ENCODE measurements around the gene CDH20. TPM values are rescaled to one million over a fixed set of nuclear protein-coding genes. Genes with fewer than 3 reads are reported as not detected.

Gene CDH20
- total RNA-seq: not detected in 2 replicates

DNA sequence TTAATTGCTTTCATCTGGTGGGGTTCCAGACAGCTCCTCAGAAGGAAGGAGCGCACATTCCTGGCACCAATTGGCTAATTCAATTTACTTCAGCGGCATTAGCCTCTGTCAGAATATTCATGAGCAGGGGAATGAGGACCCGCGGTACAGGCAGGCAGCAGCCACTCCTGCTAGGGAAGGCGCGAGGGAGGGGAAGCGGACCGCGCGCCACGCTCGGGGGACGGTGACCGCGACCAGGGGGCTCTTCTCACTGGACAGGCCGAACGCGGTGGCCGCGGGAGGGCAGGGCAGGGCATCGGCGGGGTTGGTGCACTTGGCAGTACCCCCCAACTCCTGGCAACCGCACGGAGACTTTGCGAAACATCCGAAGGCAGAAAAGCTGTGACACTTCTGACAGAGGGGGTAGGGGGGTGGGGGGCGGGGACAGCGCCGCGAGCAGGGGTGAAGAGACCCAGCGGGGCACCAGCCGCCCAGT, at the start of gene CDH20:
TSS of gene CDH20 (plus strand) at position 160 of the 475 bp plus-strand sequence.
- intact Hi-C loops (cut with micrococcal nuclease): no loop called here

DNA sequence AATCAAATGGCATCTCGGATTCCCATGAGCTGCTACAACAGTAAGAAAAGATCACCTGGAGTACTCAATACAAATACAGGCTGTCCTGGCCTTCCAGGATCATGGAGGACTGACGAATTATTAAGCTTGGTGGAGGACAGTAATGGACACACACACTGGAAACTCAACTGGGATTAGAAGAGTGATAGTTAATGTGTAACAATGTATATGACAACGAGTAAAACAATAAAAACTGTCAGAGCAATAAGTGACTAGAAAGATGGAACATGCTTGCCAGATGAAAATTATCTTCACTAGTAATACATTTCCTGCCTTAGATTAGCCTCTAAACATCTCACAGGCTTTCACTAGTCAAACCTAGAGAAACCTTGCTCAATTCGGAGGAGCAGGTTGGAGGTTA, 49.2 kb upstream of the CDH20 start:
- intact Hi-C loops (cut with micrococcal nuclease): no loop called here

DNA sequence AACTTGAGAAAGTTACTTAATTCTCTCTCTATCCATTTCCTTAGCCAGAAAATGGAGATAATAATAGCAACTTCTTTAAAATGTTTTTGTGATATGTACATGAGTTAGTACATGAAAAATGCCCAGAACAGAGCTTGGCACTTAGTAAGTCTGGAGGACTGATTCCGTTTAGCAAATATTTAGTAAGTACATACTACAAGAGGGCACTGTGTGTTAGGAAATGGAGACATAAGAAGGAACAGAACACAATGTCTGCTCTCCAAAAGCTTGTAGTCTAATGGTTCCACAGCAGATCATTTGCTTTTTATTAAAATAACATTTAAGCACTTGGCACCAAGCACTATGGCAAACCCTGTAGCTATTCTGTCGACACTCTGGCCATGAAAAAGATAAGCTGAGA, 47.5 kb upstream of the CDH20 start:
- intact Hi-C loops (cut with micrococcal nuclease): no loop called here

DNA sequence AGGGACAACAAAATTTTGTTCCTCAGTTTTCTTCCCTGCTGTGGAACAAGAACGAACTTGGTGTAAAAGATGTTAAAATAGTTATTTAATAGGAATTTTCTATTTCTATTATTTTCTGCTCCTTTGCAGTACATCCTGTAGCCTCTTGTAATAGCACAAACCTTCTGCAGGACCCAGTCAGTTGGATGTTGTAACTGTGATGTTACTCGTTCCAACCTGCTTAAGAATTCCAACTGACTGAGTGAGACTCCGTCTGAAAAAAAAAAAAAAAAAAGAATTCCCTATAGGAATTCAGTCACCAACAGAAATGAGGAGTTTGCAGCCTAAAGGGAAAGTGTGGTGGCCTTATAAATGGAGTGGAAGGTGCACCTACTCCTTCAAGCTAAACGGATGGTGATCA, 46.4 kb upstream of the CDH20 start:
- intact Hi-C loops (cut with micrococcal nuclease): no loop called here

DNA sequence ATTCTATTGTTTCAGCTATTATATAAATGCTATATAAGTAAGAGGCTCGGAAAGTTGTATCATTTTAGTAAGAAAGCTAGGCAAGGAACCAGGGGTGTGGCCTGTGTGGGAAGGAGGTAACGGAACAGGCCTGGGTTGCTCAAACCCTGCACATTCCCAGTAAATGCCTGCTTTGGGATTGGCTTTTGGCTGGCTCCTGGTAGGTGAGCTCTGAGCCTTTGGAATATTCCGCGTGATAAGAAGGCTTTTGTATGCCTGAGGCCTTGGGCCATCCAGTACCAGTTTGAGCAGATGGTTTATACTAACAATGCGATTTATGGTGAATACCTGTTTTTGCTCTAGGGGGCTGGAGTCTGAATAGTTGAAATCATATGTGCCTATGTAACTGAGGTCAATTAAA, 42.6 kb upstream of the CDH20 start:
- intact Hi-C loops (cut with micrococcal nuclease): no loop called here

DNA sequence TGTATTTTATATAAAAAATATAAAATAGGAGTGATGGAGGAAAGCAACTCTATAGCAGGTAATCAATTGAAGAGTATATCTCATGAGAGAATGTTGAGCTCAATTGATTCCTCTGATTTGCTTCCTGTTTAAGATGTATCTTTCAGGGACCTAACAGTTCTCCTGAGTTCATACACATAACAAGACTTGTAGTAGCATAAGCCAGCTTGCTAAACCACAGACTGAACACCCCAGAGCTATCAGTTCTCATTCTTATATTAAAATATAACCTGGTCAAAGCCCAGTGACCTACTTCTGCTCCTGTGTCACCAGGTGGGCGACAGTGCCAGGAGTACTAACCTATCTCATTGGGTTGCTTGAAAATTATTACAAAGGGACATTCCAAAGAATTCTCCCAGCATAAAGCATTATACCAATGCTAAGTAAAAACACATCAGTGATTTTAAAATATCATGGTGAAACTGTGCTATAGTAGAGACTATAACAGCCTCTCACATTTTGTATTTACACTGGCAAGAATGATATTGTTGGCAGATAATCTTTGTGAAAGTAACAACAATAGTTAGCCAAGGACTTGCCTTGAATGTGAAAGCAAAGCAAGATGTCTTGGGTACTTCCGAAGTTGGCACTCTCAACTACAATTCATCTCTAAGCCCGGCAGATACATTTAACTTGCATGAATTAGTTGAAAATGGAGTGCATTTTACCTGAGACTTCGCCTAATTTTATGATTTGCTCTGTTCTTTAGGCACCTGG, 40.8 kb upstream of the CDH20 start:
- intact Hi-C loops (cut with micrococcal nuclease): no loop called here

DNA sequence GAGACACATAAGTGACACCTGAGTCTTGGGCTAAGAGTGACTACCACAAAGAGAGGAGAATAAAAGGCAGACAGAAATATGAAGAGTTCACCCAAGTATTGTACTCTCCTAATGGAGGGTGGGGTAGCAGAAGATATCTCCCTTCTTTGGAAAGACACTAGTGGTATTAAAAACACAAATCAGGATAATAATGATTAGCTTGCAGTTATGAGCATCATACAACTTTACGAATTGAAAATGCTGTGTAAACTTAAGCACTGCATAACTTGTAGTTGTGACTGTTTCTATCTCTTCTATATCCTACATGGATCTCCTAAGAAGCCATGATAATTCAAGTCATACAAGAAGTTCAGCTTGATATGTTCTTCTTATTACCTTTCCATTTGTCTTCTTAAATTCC, 38.1 kb upstream of the CDH20 start:
- intact Hi-C loops (cut with micrococcal nuclease): no loop called here

DNA sequence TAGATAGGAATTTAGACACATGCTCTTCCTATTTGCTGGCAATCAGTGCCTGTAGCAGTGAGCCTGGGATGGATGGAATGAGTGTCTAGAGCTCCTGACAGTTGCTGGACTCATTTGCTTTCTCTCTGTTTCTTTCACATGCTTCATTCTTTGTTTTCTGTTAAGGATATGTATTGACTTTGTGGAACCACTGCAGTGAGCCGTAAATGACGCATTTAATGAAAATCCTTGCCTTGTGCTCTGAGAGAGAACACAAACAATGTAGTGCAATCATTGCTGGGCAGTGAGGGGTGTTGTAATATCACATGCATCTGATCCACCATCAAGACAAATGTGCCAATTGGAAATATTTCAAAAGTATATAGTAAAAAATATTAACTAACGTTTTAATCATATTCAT, 25.2 kb upstream of the CDH20 start:
- intact Hi-C loops (cut with micrococcal nuclease): no loop called here

DNA sequence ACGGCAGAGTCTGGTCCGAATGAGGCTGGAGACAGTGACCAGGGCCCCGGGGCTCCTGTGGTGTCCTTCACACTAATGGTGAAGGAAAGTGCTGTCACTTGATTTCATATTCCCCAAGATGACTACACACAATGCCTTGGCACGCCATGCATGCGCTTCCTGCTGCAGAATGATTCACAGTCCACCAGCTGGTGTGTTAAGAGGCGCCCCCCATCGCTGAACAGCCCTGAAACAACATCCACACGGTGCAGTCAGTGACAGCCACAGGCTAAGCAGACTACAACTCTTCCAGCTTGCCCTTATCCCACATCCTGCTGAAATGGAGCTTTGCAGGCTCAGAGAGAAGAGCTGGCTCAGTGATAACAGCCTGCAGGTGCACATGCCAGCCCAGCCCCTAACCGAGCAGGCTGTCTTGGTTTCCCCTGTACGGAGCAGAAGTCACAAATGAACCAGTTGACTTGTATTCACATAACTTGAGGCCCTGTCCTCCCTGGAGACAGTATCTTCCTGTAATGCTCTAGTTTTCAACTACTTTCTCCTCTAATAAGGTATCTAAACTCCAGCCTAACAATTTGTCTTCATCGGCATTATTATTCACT, 24.3 kb upstream of the CDH20 start:
- intact Hi-C loops (cut with micrococcal nuclease): no loop called here

DNA sequence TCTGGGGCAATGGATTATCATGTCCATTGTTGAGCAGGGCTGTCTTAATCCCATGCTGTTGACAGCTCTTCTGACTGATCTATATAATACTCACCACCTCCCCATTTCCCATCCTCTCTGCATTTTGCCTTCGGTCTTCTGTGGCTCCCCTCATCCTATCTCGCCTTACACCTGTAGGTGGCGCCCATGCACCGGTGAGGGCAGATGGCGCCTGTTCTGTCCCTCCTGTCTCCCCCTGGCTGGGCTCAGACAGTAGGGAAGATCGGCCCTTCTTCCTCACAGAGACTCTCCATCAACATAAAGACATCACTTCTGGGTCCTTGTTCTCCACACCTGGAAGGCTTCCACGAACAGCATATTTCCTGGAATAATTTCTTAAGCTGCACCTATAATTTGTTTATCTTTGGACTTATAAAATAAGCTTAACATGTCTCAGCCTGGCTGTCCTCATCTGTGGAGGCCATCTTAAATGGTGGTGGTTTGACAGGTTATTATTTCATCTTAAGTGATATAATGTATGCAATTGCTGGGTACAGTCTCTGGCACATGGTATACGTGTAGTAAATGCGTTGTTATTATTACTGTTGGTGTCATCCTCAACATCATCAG, 10.9 kb upstream of the CDH20 start:
- intact Hi-C loops (cut with micrococcal nuclease): loop anchor here (1.0 kb wide), 2 partner anchors 180 to 809 kb away; no protein-coding TSS in a partner anchor

DNA sequence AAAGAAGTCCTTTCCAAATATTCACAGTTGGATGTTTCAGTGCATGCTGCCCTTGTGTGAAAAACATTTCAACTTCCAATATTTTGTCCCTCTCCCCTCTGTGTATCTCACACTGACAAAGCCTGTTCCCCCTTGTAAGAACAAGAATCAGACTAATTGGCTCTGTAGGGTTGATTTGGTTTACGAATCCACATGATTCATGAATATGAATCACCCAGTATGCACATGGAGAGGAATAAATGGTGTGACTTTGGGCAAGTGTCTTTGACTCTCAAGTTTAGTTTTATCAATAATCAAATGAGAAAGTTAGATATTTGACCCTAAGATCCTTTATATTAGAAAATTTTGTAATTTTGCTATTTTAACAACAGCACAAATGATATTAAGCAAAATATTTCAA, 9.3 kb upstream of the CDH20 start:
- intact Hi-C loops (cut with micrococcal nuclease): no loop called here

DNA sequence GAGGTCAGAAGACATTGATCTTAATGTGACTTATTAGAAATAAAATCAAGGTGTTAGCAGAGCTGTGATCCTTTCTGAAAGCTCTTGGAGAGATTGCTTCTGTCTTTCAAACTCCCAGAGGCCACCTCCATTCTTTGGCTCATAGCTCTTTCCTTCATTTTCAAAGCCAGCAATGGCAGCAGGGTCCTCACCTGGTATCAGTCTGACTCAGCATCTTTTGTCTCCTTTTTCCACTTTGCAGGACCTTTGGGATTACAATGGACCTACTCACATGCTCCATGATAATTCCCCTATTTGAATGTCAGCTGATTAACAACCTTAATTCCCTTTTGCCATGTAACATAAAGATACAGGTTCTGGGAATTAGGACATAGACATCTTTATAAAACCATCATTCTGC, 6.8 kb upstream of the CDH20 start:
- intact Hi-C loops (cut with micrococcal nuclease): no loop called here

DNA sequence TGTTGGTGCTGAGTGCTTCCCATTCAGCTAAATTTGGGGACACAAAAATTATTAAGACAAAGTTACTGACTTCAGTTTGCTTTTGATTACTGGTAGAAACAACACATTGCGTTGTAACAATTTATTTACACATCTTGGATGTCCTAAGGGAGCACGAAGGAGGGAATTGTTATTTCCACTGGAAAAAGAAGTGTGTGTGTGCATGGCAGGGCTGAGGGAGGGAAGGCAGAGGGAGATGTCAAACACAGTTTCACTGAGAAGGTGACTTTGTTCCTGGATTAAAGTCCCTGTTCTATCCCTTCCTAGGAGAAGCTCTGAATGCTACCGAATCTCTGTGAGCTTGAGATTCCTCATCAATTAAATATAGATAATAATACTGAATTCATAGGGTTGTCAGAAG, 3.8 kb upstream of the CDH20 start:
- intact Hi-C loops (cut with micrococcal nuclease): no loop called here

DNA sequence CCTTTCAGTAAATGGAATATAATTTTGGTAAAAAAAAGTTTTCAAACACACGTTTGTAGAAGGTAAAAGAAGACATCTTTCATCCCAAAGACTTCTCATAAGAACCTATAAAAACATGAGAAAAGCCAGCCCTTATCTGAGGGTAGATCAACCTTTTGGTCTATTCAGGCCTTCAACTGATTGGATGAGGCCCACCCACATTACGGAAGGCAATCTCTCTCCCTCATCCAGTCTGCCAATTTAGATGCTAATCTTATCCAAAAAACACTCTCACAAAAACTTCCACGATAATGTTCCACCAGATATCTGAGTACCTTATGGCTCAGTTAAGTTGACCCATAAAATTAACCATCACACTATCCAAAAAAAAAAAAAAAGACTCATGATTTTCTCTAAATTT, 2.2 kb upstream of the CDH20 start:
- intact Hi-C loops (cut with micrococcal nuclease): no loop called here

DNA sequence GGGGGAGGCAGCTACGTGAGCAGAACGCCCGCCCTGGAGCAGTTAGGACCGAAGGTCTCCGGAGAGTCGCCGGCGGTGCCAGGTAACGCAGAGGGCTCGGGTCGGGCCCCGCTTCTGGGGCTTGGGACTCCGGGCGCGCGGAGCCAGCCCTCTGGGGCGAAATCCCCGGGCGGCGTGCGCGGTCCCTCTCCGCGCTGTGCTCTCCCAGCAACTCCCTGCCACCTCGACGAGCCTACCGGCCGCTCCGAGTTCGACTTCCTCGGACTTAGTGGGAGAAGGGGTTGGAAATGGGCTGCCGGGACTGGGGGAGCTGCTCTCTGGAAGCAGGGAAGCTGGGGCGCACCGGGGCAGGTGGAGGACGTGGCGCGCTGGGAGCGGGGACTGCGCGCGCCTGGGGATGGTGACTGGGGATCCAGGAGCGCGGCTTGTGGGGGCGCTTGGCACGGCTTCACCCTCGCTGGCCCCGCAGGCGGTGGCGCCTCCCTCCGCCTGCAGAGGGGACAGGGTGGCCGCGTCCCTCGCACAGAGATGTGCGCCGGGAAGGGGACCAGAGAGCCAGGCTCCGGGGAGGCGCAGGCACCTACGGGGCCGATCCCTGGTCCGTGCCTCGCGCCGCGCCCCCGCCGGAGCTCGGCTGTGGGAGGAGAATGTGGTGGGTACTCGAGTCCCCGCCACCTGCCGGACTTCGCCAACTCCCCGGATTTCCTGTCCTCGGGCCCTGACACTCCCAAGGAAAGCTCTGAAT, 688 bp downstream of the CDH20 start:
- intact Hi-C loops (cut with micrococcal nuclease): no loop called here

DNA sequence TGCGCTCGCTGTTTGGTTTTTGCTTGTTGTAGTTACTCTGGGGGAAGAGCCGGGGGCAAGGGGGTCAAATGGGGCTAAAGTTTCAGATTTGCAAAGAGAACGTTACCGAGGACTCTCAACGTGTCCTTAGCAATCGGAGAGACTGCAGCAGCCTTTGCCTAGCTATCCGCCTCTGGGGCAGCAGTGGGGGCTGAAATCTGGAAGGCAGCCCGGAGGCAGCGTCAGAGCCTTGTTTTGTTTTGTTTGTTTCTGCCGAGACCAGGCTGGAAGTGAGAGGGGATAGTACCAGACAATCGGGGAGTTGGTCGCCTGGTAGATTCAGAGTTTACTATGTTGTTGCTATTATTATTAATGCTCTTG, 1.2 kb downstream of the CDH20 start:
- intact Hi-C loops (cut with micrococcal nuclease): no loop called here

DNA sequence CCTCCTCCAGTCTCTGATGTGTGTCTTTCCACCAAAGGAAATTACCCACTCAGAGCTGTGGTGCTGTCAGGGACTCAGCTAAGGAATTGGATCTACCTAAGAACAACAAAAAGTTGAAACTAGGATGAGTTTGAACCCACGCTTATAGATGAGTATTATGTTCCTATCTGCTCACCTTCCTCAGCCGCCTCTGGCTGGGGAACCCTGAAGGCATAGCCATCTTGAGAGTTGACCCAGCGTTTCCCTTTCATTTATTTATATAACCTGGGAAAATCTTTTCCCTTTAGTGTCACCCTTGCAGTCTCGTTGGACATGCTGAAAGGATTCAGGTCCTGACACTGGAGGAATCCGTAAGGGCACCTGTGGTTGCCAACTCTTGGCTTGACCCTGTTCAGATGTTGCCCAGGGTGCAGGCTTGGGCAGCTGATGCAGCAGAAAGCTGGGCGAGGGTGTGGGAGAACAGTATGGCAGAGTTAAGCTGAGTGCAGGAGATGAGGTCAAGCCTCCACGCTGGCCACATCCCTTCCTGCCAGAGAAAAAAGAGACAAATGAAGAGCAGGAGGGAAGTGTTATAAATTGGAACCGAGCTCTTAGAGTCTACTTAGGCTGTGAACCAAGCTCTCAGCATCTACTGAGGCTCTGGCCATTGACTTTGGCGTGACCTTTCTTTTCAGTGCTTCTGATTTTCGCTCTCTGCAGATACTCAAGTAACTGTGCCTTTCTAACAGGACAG, 1.9 kb downstream of the CDH20 start:
- intact Hi-C loops (cut with micrococcal nuclease): no loop called here

DNA sequence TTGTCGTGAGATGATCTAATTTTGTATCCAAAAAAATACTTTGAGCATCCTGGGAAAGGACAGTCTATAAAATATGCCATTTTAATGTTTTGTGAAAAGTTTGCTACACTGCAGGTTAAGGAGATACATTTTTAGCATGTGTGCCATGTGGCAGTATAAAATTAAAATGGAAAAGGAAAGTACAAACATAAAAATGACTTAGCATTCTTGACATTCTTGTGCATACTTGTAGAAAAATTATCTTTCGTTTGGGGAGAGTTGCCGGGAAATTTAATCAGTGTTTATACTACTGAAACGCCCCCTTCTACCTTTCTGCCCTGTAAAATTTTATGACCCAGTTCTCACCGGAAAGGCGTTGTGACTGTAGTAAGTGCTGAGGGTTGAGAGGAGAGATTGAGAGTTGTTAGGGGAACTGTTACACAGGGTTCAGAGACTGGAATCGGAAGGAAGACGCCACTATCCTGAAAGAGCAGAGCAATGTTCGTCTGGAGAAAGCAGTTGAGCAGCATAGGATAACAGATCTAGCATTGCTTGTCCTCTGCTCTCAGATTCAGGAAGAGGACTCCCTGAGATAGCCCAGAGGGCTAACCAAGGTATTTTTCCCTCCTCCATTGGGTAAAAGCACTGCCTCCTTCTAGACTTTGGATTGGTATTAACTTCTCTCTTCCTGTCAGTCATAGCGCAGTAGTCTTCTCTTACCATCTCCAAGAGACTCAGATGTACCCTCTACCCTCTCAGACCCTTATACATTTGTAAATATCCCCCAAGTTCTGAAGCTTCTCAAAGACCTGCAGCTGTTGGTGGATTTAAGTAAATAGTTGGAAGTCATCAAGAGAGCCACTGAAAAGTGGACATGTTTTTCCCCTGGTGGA, 2.7 kb downstream of the CDH20 start:
- intact Hi-C loops (cut with micrococcal nuclease): no loop called here

DNA sequence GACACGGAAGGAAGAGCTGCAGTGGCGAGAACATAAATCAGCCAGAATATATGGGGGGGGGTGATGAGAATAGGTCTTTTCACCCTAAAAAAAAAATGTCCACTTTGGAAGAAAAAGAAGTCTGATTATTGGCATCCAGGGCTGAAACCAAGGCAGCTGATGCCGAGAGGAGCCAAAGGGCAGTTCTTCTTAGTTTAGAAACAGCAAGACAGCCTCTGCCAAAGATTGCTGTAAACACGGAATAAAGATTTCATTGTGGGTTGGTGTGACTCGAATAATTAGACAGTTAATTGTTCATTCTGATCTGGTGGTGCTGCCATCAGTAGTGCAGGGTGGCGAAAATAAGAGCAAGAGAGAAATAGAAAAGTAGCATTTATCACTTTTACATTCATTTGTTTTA, 3.5 kb downstream of the CDH20 start:
- intact Hi-C loops (cut with micrococcal nuclease): no loop called here

DNA sequence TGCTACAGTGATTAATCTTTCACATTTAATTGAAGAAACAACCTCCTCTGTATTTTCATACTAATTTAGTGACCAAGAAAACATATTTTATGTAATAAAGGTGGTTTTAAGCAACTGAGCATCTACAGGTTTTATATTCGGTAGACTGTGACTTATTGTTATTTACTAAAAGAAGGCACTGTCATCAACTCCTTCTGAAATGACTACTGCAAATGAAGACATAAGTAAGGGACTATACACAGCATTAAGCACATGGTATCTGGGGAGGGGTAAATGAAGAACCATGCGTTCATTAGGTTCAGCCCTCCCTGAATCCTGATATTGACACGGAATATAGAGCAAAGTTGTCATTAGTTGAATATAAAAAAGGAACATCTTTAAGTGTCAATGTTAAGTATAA, 4.3 kb downstream of the CDH20 start:
- intact Hi-C loops (cut with micrococcal nuclease): no loop called here
